Sigmoid colon (tissue), 7 donors: ENCODE results near the gene TICAM2. TPM values are rescaled to one million over a fixed set of nuclear protein-coding genes. Genes with fewer than 3 reads are reported as not detected.

Experiments used
- DNase-seq: peaks from one replicate; pipeline ENCODE4 v3.0.0-alpha.2; 2019
- H3K27ac ChIP-seq, 4 donors: fragments of 200-600 bp; sonication (generic); one replicate each; pipeline ENCODE4 v1.5.1; 2016 to 2019; ENCODE audit warnings: mild to moderate bottlenecking in 1 of 4
- H3K27me3 ChIP-seq, 3 donors: fragments of 200-600 bp; sonication (generic); one replicate each; pipeline ENCODE4 v1.5.1; 2019; ENCODE audit warnings: mild to moderate bottlenecking in 1 of 3
- H3K36me3 ChIP-seq, 4 donors: fragments of 200-600 bp; sonication (generic); one replicate each; pipeline ENCODE4 v1.5.1; 2016 to 2019
- H3K4me1 ChIP-seq, 4 donors: fragments of 200-600 bp; sonication (generic); one replicate each; pipeline ENCODE4 v1.5.1; 2017 to 2019
- H3K4me3 ChIP-seq, 4 donors: fragments of 200-600 bp; sonication (generic); one replicate each; pipeline ENCODE4 v1.5.1; 2017 to 2019; ENCODE audit warnings: mild to moderate bottlenecking in 2 of 4, moderate library complexity in 1 of 4
- H3K9me3 ChIP-seq, 4 donors: fragments of 200-600 bp in 3 of 4; sonication (generic) in 3 of 4; one replicate each; pipeline versions ENCODE4 v1.5.1 to v1.6.1; 2013 to 2019
- EP300 ChIP-seq, 4 donors: sonication (generic); formaldehyde crosslinking; IDR thresholded peaks; one replicate each; pipeline ENCODE4 v1.6.1; 2017; ENCODE audit warnings: antibody characterized with exemption in 4 of 4
- POLR2A ChIP-seq, 2 donors: fragments of 450-650 bp; IDR thresholded peaks; one replicate each; pipeline ENCODE4 v1.6.1; 2016; ENCODE audit warnings: antibody characterized with exemption in 2 of 2, mild to moderate bottlenecking in 2 of 2, moderate library complexity in 2 of 2
- POLR2AphosphoS5 ChIP-seq, 4 donors: sonication (generic); formaldehyde crosslinking; IDR thresholded peaks; one replicate each; pipeline ENCODE4 v1.6.1; 2017; ENCODE audit warnings: antibody characterized with exemption in 4 of 4
- WGBS, 2 donors: extraction: QIAGEN DNeasy Blood & Tissue Kit; methylation state at CpG; one replicate each; pipeline ENCODE4 v1.1.7; 2013; 5-methylcytosine and 5-hydroxymethylcytosine counted together
- intact Hi-C: fragments of 100-400 bp; cut with DNase I; formaldehyde crosslinking; loops from one replicate; pipeline ENCODE4 v1.15.1; 2023
- polyA plus RNA-seq, 3 donors: library from polyadenylated mRNA; stranded (reverse); fragments of 200-250 nt; gene quantifications; one replicate each; pipeline ENCODE4 v1.2.3, GENCODE V29; 2013
- total RNA-seq, 4 donors: library from RNA; depleted of rRNA; stranded (reverse); fragments of >200 nt; gene quantifications; one replicate each; pipeline ENCODE4 v1.1.0, GENCODE V29; 2016
- TF ChIP-seq, protein P1 (sequence below), 4 experiments: fragments of 450-650 bp in 3 of 4; fragments of 200-600 bp in 1 of 4; IDR thresholded peaks; one replicate each; pipeline ENCODE4 v1.5.1; 2016 to 2019; ENCODE audit warnings: antibody characterized with exemption in 4 of 4, mild to moderate bottlenecking in 3 of 4, moderate library complexity in 2 of 4
- donor health status: healthy with polysubstance abuse.
- donor health status: Bipolar disorder and iron deficiency.
- donor health status: healthy.

Gene TICAM2
- total and polyA plus RNA-seq, 7 donors: 0.95 to 3.9 (median 2.0) TPM; not detected in 1

DNA sequence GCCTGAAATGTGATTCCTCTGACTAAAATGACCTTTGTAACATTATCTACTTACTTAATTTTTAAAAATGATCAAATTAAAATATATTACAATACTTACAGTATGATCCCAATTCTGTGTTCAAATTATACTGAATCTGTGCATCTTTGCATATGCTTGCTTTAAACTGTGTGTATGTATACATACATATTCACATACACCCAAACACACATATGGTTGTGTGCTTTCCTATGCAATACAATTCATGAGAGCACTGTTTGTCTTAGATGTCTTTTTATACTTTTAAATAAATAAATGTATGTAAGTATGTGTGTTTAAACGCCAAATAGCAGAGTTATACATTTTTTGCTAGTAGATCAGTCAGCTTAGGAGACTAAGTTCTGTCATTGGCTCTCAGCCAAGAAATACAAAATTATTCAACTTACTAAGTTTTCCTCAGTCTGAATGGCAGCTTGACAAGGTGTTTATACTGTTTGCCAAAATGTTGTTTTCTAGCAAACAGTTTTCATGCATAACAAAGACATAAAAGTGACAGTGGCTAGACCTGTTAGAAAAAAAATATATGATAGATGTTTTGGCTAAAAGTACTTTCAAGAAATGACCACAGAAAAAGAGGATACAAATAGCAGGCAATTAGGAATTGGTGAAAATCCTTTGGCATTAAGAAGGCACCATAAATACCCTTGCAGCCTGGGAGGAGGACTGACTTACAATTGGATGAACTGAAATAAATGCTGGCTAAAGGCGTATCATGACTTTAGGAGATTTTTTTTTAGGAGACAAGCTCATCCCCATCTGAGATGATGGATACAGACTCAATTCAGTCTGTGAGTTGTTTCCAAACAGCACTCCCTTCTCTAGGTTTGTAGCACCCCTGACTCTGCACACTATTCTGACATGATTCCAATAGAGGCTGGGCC is 7.9 kb downstream of the TICAM2 start:
- Histone ChIP-seq H3K27me3 (no peaks in the 10 kb centered on the region), H3K4me1 (peaks cover 0 to 23% (median 9%) of the 10 kb centered on the region in 4 donors), H3K4me3 (no peak overlapping the region), H3K27ac (no peak overlapping the region), H3K9me3 (no peaks in the 10 kb centered on the region), H3K36me3 (no peaks in the 10 kb centered on the region)
- TF ChIP-seq POLR2AphosphoS5 (IDR thresholded peaks at IDR 0.05) (no peak), EP300 (IDR thresholded peaks at IDR 0.05) (no peak), POLR2A (IDR thresholded peaks at IDR 0.05) (no peak)
- TF ChIP-seq, protein P1, sequence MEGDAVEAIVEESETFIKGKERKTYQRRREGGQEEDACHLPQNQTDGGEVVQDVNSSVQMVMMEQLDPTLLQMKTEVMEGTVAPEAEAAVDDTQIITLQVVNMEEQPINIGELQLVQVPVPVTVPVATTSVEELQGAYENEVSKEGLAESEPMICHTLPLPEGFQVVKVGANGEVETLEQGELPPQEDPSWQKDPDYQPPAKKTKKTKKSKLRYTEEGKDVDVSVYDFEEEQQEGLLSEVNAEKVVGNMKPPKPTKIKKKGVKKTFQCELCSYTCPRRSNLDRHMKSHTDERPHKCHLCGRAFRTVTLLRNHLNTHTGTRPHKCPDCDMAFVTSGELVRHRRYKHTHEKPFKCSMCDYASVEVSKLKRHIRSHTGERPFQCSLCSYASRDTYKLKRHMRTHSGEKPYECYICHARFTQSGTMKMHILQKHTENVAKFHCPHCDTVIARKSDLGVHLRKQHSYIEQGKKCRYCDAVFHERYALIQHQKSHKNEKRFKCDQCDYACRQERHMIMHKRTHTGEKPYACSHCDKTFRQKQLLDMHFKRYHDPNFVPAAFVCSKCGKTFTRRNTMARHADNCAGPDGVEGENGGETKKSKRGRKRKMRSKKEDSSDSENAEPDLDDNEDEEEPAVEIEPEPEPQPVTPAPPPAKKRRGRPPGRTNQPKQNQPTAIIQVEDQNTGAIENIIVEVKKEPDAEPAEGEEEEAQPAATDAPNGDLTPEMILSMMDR (IDR thresholded peaks at IDR 0.05): no peak
- DNase-seq: no peak
- intact Hi-C loops: no loop called here
- 81 to 88% methylated on average over 2 of the region's 2 CpGs for WGBS, 2 donors

DNA sequence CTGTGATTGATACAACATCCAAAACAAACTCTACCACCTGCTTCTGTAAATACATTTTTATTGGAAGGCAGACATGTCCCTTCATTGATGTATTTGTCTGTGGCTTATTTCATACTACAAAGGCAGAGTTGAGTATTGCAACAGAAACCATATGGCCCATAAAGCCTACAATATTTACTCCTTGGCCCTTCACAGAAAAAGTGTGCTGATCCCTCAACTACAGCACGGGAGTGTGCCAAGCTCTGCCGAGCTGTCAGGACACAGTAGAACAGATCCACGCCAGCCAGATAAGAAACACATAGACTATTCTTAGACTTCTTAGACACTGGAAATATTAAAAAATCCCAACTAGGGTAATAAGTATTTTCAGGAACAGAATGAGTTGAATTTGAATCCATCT is 13.2 kb downstream of the TICAM2 start:
- TF ChIP-seq, protein P1 (IDR thresholded peaks at IDR 0.05): no peak
- peak; percentile 33 to 63 (median 50) for TF ChIP-seq POLR2AphosphoS5 (IDR thresholded peaks at IDR 0.05)
- intact Hi-C loops: loop anchor here (5.0 kb wide), 1 partner anchor 47 kb away; the partner anchor contains the start of gene FEM1C
- DNase-seq: no peak
- Histone ChIP-seq H3K4me1 (peaks cover 0 to 21% (median 14%) of the 10 kb centered on the region in 4 donors), H3K27ac (peak overlapping the region in 2 of 4 donors; percentile 2 to 19), H3K36me3 (no peaks in the 10 kb centered on the region), H3K4me3 (no peak overlapping the region), H3K9me3 (no peaks in the 10 kb centered on the region), H3K27me3 (no peaks in the 10 kb centered on the region)
- WGBS, 2 donors: 24 to 70% methylated on average over 3 of the region's 3 CpGs

DNA sequence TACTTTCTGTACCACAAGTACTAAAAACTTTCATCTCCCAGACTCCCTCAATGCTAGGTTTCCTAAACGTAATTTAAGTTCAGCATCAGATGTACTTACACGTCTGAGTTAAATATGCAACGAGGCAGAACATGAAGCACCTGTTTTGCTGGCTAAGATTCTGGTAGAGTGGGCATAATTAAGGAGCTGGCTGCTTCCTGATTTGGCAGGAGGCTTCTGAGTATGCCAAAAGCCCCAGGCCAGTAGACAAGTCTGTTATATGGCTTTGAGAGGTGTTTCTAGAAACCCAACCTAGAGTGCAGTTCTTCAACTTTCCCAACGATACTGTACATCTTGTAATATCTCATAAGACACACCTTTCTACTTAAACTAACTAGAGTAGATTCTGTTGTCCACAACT is 13.6 kb downstream of the TICAM2 start:
- no peak for DNase-seq
- Histone ChIP-seq H3K27me3 (no peaks in the 10 kb centered on the region), H3K36me3 (no peaks in the 10 kb centered on the region), H3K4me3 (no peak overlapping the region), H3K9me3 (no peaks in the 10 kb centered on the region), H3K27ac (peak overlapping the region in 1 of 4 donors; percentile 19), H3K4me1 (peaks cover 0 to 18% (median 14%) of the 10 kb centered on the region in 4 donors)
- intact Hi-C loops: loop anchor here (5.0 kb wide), 1 partner anchor 46 kb away; the partner anchor contains the start of gene FEM1C
- WGBS, 2 donors: 24 to 59% methylated on average over 4 of the region's 4 CpGs
- TF ChIP-seq POLR2A (IDR thresholded peaks at IDR 0.05): no peak
- no peak for TF ChIP-seq EP300 (IDR thresholded peaks at IDR 0.05)
- TF ChIP-seq POLR2AphosphoS5 (IDR thresholded peaks at IDR 0.05): no peak
- TF ChIP-seq, protein P1 (IDR thresholded peaks at IDR 0.05): no peak

DNA sequence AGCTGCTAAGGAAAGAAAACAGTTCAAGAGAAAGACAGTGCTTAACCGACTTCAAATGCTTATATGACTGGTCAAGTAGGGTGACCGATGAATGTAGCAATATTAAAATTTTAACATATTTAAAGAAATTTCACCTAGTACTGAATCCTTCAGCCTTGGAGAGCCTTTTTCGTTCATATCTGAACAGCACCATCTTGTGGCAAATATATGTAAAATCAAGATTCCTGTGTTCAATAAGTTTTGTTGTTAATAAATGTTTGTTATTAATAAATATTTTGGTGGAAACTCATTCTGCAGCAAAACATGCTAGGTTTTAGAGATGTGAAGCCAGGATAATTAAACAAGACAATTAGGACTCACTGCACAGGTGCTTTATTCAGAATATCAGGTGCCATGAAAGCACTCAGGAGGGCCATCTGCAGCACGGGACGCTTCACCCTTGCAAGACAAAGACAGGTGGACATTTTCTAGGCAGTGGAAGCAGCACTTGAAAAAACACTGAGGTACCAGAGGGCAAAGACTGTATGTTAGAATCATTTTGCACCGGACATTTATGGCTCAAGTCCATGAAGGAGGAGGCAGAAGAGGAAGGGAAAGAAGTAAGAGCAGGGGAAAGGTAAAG is 15.6 kb downstream of the TICAM2 start:
- TF ChIP-seq POLR2A (IDR thresholded peaks at IDR 0.05): no peak
- TF ChIP-seq, protein P1 (IDR thresholded peaks at IDR 0.05): peak; percentile 20 to 58 (median 43)
- no peak for DNase-seq
- WGBS, 2 donors: 26 to 50% methylated on average over 6 of the region's 6 CpGs
- no peaks in the 10 kb centered on the region for H3K27me3 ChIP-seq
- H3K4me3 ChIP-seq: no peak overlapping the region
- intact Hi-C loops: loop anchor here (2.0 to 5.0 kb wide), 2 partner anchors 44 to 276 kb away; partner anchors contain the start of gene FEM1C
- H3K27ac ChIP-seq: no peak overlapping the region
- no peaks in the 10 kb centered on the region for H3K9me3 ChIP-seq
- peaks cover 0 to 18% (median 14%) of the 10 kb centered on the region in 4 donors for H3K4me1 ChIP-seq
- no peaks in the 10 kb centered on the region for H3K36me3 ChIP-seq
